ENCODE results near the gene ANP32A. TPM values are rescaled to one million over a fixed set of nuclear protein-coding genes. Genes with fewer than 3 reads are reported as not detected.

ANP32A gene
- total RNA-seq, 1 donor from 2014 or later, result 333 TPM

DNA sequence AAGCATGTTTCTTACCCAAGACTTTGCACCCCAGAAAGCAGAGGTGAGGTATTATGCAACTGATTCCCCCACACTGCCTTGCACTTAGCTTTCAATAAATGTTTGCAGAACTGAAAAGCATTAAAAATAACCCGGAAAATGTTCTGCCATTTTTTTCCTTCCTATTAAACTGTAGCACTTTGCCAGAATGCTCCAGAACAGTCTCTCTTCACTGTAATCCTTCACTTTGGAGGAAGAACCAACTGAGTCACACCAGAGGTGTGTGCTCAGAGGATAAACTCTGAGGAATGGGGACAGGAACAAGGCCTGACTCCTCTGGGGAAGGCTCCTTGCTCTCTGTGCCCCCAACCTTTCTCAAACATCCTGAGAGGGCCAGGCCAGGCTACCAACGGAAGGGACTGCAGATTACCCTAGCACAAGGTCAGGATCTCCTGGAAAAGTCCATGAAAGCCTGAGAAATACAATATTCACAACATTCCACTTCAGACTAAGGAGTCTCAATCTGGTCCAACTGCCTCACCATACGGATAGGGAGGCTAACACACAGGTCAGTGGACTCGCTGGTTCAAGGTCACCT lies 19.0 kb downstream of the ANP32A start:
- Histone ChIP-seq H3K9me3 (ENCODE audit: low read depth) (no peaks in the 10 kb centered on the region), H4K20me1 (ENCODE audit: low read depth) (peaks cover 100% of the 10 kb centered on the region), H3K27me3 (no peaks in the 10 kb centered on the region), H3K9ac (no peak overlapping the region), H3F3A (ENCODE audit: low read depth) (peaks cover 2% of the 10 kb centered on the region), H3K36me3 (no peaks in the 10 kb centered on the region), H3K4me3 (no peak overlapping the region), H3K79me2 (ENCODE audit: low read depth) (peaks cover 99% of the 10 kb centered on the region), H3K4me1 (peaks cover 15% of the 10 kb centered on the region), H3K4me2 (no peak overlapping the region), H2AFZ (replicated peaks) (no peak overlapping the region), H3K27ac (no peak overlapping the region)
- no peak overlapping the region for H3K4me3 Mint-ChIP-seq
- peaks cover 28% of the 10 kb centered on the region for H3K36me3 Mint-ChIP-seq
- H3K27ac Mint-ChIP-seq, result no peak overlapping the region
- no peak for DNase-seq (ENCODE audit: low spot score)
- no peaks in the 10 kb centered on the region for H3K27me3 Mint-ChIP-seq (ENCODE audit: insufficient read depth, low read depth)
- TF ChIP-seq EZH2 (IDR thresholded peaks at IDR 0.05), result no peak
- TF ChIP-seq, protein P1, sequence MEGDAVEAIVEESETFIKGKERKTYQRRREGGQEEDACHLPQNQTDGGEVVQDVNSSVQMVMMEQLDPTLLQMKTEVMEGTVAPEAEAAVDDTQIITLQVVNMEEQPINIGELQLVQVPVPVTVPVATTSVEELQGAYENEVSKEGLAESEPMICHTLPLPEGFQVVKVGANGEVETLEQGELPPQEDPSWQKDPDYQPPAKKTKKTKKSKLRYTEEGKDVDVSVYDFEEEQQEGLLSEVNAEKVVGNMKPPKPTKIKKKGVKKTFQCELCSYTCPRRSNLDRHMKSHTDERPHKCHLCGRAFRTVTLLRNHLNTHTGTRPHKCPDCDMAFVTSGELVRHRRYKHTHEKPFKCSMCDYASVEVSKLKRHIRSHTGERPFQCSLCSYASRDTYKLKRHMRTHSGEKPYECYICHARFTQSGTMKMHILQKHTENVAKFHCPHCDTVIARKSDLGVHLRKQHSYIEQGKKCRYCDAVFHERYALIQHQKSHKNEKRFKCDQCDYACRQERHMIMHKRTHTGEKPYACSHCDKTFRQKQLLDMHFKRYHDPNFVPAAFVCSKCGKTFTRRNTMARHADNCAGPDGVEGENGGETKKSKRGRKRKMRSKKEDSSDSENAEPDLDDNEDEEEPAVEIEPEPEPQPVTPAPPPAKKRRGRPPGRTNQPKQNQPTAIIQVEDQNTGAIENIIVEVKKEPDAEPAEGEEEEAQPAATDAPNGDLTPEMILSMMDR (IDR thresholded peaks at IDR 0.05), result no peak
- no peak for TF ChIP-seq EZH2phosphoT487 (IDR thresholded peaks at IDR 0.05)
- peaks cover 50% of the 10 kb centered on the region for H3K4me1 Mint-ChIP-seq
- H3K9me3 Mint-ChIP-seq, result no peaks in the 10 kb centered on the region

- H3K4me1 ChIP-seq, result peaks cover 23% of the 10 kb centered on the region
- H4K20me1 ChIP-seq (ENCODE audit: low read depth), result peaks cover 100% of the 10 kb centered on the region
- TF ChIP-seq, protein P1 (IDR thresholded peaks at IDR 0.05), result no peak
- TF ChIP-seq EZH2phosphoT487 (IDR thresholded peaks at IDR 0.05), result no peak
- no peak for TF ChIP-seq EZH2 (IDR thresholded peaks at IDR 0.05)
- no peak overlapping the region for H3K4me2 ChIP-seq
- no peaks in the 10 kb centered on the region for H3K9me3 ChIP-seq (ENCODE audit: low read depth)
- no peaks in the 10 kb centered on the region for H3K27me3 Mint-ChIP-seq (ENCODE audit: insufficient read depth, low read depth)
- H3K4me1 Mint-ChIP-seq, result peaks cover 52% of the 10 kb centered on the region
- H3K4me3 ChIP-seq, result no peak overlapping the region
- H3F3A ChIP-seq (ENCODE audit: low read depth), result peaks cover 10% of the 10 kb centered on the region
- peaks cover 21% of the 10 kb centered on the region for H3K36me3 Mint-ChIP-seq
- H3K9me3 Mint-ChIP-seq, result no peaks in the 10 kb centered on the region
- peaks cover 99% of the 10 kb centered on the region for H3K79me2 ChIP-seq (ENCODE audit: low read depth)
- H3K27ac Mint-ChIP-seq, result no peak overlapping the region
- H3K36me3 ChIP-seq, result no peaks in the 10 kb centered on the region
- H3K27me3 ChIP-seq, result no peaks in the 10 kb centered on the region
- no peak overlapping the region for H2AFZ ChIP-seq (replicated peaks)
- no peak overlapping the region for H3K4me3 Mint-ChIP-seq
- H3K27ac ChIP-seq, result no peak overlapping the region
- H3K9ac ChIP-seq, result no peak overlapping the region
- no peak for DNase-seq (ENCODE audit: low spot score)
Observed at GRCh38 chr15:68800875-68801274, 19.8 kb downstream of the ANP32A start.

- H3K36me3 ChIP-seq, result no peaks in the 10 kb centered on the region
- no peak overlapping the region for H3K4me2 ChIP-seq
- peaks cover 45% of the 10 kb centered on the region for H3K4me1 ChIP-seq
- Mint-ChIP-seq H3K27ac (no peak overlapping the region), H3K4me1 (peaks cover 65% of the 10 kb centered on the region), H3K36me3 (peaks cover 13% of the 10 kb centered on the region), H3K4me3 (no peak overlapping the region), H3K9me3 (no peaks in the 10 kb centered on the region), H3K27me3 (ENCODE audit: insufficient read depth, low read depth) (no peaks in the 10 kb centered on the region)
- no peaks in the 10 kb centered on the region for H3K9me3 ChIP-seq (ENCODE audit: low read depth)
- H3K4me3 ChIP-seq, result no peak overlapping the region
- peaks cover 15% of the 10 kb centered on the region for H3F3A ChIP-seq (ENCODE audit: low read depth)
- H3K27me3 ChIP-seq, result no peaks in the 10 kb centered on the region
- H3K79me2 ChIP-seq (ENCODE audit: low read depth), result peaks cover 99% of the 10 kb centered on the region
- no peak overlapping the region for H2AFZ ChIP-seq (replicated peaks)
- no peak for TF ChIP-seq EZH2 (IDR thresholded peaks at IDR 0.05)
- TF ChIP-seq, protein P1 (IDR thresholded peaks at IDR 0.05), result no peak
- no peak for TF ChIP-seq EZH2phosphoT487 (IDR thresholded peaks at IDR 0.05)
- H4K20me1 ChIP-seq (ENCODE audit: low read depth), result peaks cover 100% of the 10 kb centered on the region
- no peak overlapping the region for H3K9ac ChIP-seq
- DNase-seq (ENCODE audit: low spot score), result no peak
- H3K27ac ChIP-seq, result no peak overlapping the region
Observed at GRCh38 chr15:68798346-68799094, 22.2 kb downstream of the ANP32A start.

All from neural progenitor cell (in vitro differentiated cells).